ENCODE data around the gene MRPL12. TPM values are rescaled to one million over a fixed set of nuclear protein-coding genes. Genes with fewer than 3 reads are reported as not detected.

The MRPL12 gene
- total and polyA plus RNA-seq, 2 experiments from 2014 or later, result 24.5 to 94.6 TPM

GRCh38 chr17:81693509-81694210 lies 9.5 kb upstream of the MRPL12 start:
- 93% methylated on average over 23 of the region's 35 CpGs for WGBS (ENCODE audit: low lambda C conversion rate, missing lambda C conversion rate)
- Histone ChIP-seq H4K20me1 (ENCODE audit: insufficient read depth, poor library complexity, severe bottlenecking) (peaks cover 3% of the 10 kb centered on the region), H3K4me2 (no peak overlapping the region), H3K27ac (no peak overlapping the region), H3K4me3 (no peak overlapping the region), H3K9me2 (replicated peaks; ENCODE audit: insufficient read depth) (no peaks in the 10 kb centered on the region), H3K9me3 (ENCODE audit: low read depth) (no peaks in the 10 kb centered on the region), H3K27me3 (no peaks in the 10 kb centered on the region), H3K4me1 (ENCODE audit: insufficient read depth) (no peaks in the 10 kb centered on the region), H3K79me2 (peaks cover 21% of the 10 kb centered on the region), H3K36me3 (replicated peaks; ENCODE audit: insufficient read depth, low read depth) (no peaks in the 10 kb centered on the region), H2AFZ (no peak overlapping the region)
- TF ChIP-seq EZH2phosphoT487 (IDR thresholded peaks at IDR 0.05; ENCODE audit: low read depth, severe bottlenecking, unreplicated experiment), result no peak
- TF ChIP-seq CTCF (IDR thresholded peaks at IDR 0.05; ENCODE audit: poor library complexity), result no peak
- TF ChIP-seq EZH2 (IDR thresholded peaks at IDR 0.05; ENCODE audit: borderline replicate concordance), result no peak
- no peak for DNase-seq (ENCODE audit: low spot score)

GRCh38 chr17:81694810-81695209 lies 8.4 kb upstream of the MRPL12 start:
- no peak for DNase-seq (ENCODE audit: low spot score)
- peaks cover 3% of the 10 kb centered on the region for H4K20me1 ChIP-seq (ENCODE audit: insufficient read depth, poor library complexity, severe bottlenecking)
- peaks cover 32% of the 10 kb centered on the region for H3K79me2 ChIP-seq
- 97% methylated on average over 19 of the region's 19 CpGs for WGBS (ENCODE audit: low lambda C conversion rate, missing lambda C conversion rate)
- TF ChIP-seq EZH2 (IDR thresholded peaks at IDR 0.05; ENCODE audit: borderline replicate concordance) (no peak), CTCF (IDR thresholded peaks at IDR 0.05; ENCODE audit: poor library complexity) (no peak), EZH2phosphoT487 (IDR thresholded peaks at IDR 0.05; ENCODE audit: low read depth, severe bottlenecking, unreplicated experiment) (no peak)
- H3K27ac ChIP-seq, result no peak overlapping the region
- H3K4me1 ChIP-seq (ENCODE audit: insufficient read depth), result no peaks in the 10 kb centered on the region
- no peak overlapping the region for H2AFZ ChIP-seq
- H3K9me2 ChIP-seq (replicated peaks; ENCODE audit: insufficient read depth), result no peaks in the 10 kb centered on the region
- H3K4me2 ChIP-seq, result no peak overlapping the region
- H3K27me3 ChIP-seq, result no peaks in the 10 kb centered on the region
- H3K9me3 ChIP-seq (ENCODE audit: low read depth), result no peaks in the 10 kb centered on the region
- no peak overlapping the region for H3K4me3 ChIP-seq
- H3K36me3 ChIP-seq (replicated peaks; ENCODE audit: insufficient read depth, low read depth), result no peaks in the 10 kb centered on the region

DNA sequence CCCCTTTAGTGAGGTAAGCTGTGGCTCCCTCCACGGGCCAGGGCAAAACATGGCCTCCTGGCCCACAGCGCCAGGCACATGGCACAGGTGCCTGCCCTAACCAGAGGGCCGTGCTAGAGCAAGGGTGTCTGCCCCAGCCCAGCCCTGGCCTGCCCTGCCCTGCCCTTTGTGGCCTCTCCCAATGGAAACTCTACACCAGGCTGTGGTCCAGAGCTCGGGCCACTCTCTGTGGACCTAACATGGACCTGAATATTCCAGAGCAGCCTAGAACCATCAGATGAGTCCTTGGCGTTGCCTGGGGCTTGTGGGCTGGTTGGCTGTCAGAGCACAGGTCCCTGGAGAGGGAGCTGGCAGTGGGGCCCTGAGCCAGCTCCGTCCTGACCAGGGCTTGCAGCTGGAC lies 8.0 kb upstream of the MRPL12 start:
- peaks cover 36% of the 10 kb centered on the region for H3K79me2 ChIP-seq
- WGBS (ENCODE audit: low lambda C conversion rate, missing lambda C conversion rate), result 87% methylated on average over 6 of the region's 6 CpGs
- H3K4me2 ChIP-seq, result no peak overlapping the region

DNA sequence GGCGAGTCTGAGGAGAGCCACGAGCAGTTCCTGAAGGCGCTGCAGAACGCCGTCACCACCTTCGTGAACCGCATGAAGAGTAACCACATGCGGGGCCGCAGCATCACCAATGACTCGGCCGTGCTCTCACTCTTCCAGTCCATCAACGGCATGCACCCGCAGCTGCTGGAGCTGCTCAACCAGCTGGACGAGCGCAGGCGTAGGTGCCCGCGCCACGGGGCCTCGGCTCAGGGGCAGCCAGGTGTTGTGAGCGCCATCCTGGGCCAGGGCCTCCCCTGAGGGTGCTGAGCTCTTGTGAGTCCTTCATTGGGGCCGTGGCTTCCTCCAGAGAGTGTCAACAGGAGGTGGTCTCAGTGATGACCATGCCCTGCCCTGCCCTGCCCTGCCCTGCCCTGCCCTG lies 7.4 kb upstream of the MRPL12 start:
- no peak for DNase-seq (ENCODE audit: low spot score)
- Histone ChIP-seq H3K79me2 (peaks cover 42% of the 10 kb centered on the region), H3K9me3 (ENCODE audit: low read depth) (no peaks in the 10 kb centered on the region), H3K36me3 (replicated peaks; ENCODE audit: insufficient read depth, low read depth) (no peaks in the 10 kb centered on the region), H3K27ac (no peak overlapping the region), H4K20me1 (ENCODE audit: insufficient read depth, poor library complexity, severe bottlenecking) (peaks cover 6% of the 10 kb centered on the region), H2AFZ (no peak overlapping the region), H3K4me1 (ENCODE audit: insufficient read depth) (no peaks in the 10 kb centered on the region), H3K9me2 (replicated peaks; ENCODE audit: insufficient read depth) (no peaks in the 10 kb centered on the region), H3K4me3 (no peak overlapping the region), H3K4me2 (no peak overlapping the region), H3K27me3 (no peaks in the 10 kb centered on the region)
- no peak for TF ChIP-seq CTCF (IDR thresholded peaks at IDR 0.05; ENCODE audit: poor library complexity)
- TF ChIP-seq EZH2phosphoT487 (IDR thresholded peaks at IDR 0.05; ENCODE audit: low read depth, severe bottlenecking, unreplicated experiment), result no peak
- no peak for TF ChIP-seq EZH2 (IDR thresholded peaks at IDR 0.05; ENCODE audit: borderline replicate concordance)
- WGBS (ENCODE audit: low lambda C conversion rate, missing lambda C conversion rate), result 95% methylated on average over 14 of the region's 22 CpGs

More for the DNA sequence above, 8.0 kb upstream of the MRPL12 start:
- no peak for DNase-seq (ENCODE audit: low spot score)
- H3K4me3 ChIP-seq, result no peak overlapping the region
- no peak for TF ChIP-seq EZH2phosphoT487 (IDR thresholded peaks at IDR 0.05; ENCODE audit: low read depth, severe bottlenecking, unreplicated experiment)
- no peaks in the 10 kb centered on the region for H3K36me3 ChIP-seq (replicated peaks; ENCODE audit: insufficient read depth, low read depth)
- no peaks in the 10 kb centered on the region for H3K9me3 ChIP-seq (ENCODE audit: low read depth)
- no peaks in the 10 kb centered on the region for H3K27me3 ChIP-seq
- H3K9me2 ChIP-seq (replicated peaks; ENCODE audit: insufficient read depth), result no peaks in the 10 kb centered on the region
- peaks cover 3% of the 10 kb centered on the region for H4K20me1 ChIP-seq (ENCODE audit: insufficient read depth, poor library complexity, severe bottlenecking)
- no peak overlapping the region for H3K27ac ChIP-seq
- H2AFZ ChIP-seq, result no peak overlapping the region
- H3K4me1 ChIP-seq (ENCODE audit: insufficient read depth), result no peaks in the 10 kb centered on the region

Measured in hepatocyte (in vitro differentiated cells).